Natural killer cell treated with Interleukin-12 subunit alpha and Interleukin-12 subunit beta and Interleukin-15 and Interleukin-18, amount 100 ng/mL, for 72 hours (primary cell): ENCODE measurements around the gene UCN. TPM values are rescaled to one million over a fixed set of nuclear protein-coding genes. Genes with fewer than 3 reads are reported as not detected.
"Not testable (repeated sequence)": the region's sequence is repeated elsewhere in the genome, so short reads cannot be mapped to it uniquely, and the experiment has no call there.

ENCODE experiments used
- ATAC-seq, 2 donors: fragments of 150-1000 bp; cut with Tn5 transposase in 1 of 2; sonication (Bioruptor Pico), chemical (Tn5 transposase) in 1 of 2; 2 replicates each; pipeline ENCODE4 v1.10.0; 2021
- DNase-seq: peaks from one replicate; pipeline ENCODE4 v3.0.0; 2022; ENCODE audit warnings: low spot score
- H3K27ac Mint-ChIP-seq, 2 donors: 1 replicate in 1 of 2; 2 replicates in 1 of 2; pipeline ENCODE4 v1.8.0; 2022; ENCODE audit warnings: mixed read lengths in 2 of 2, mild to moderate bottlenecking in 1 of 2, moderate library complexity in 1 of 2
- H3K27me3 Mint-ChIP-seq, 2 donors: 1 replicate in 1 of 2; 2 replicates in 1 of 2; pipeline ENCODE4 v1.8.0; 2022; ENCODE audit warnings: mixed read lengths in 2 of 2
- H3K36me3 Mint-ChIP-seq: one replicate; pipeline ENCODE4 v1.8.0; 2022; ENCODE audit warnings: mixed read lengths
- H3K4me1 Mint-ChIP-seq, 2 donors: 1 replicate in 1 of 2; 2 replicates in 1 of 2; pipeline ENCODE4 v1.8.0; 2022; ENCODE audit warnings: low read depth in 2 of 2, mixed read lengths in 2 of 2, mild to moderate bottlenecking in 1 of 2
- H3K4me3 Mint-ChIP-seq: one replicate; pipeline ENCODE4 v1.8.0; 2022; ENCODE audit warnings: mixed read lengths
- H3K9me3 Mint-ChIP-seq: 2 replicates; pipeline ENCODE4 v1.8.0; 2022; ENCODE audit warnings: mixed read lengths
- total RNA-seq, 2 donors: library from RNA; stranded (reverse); gene quantifications; one replicate each; pipeline ENCODE4 v1.2.3, GENCODE V29; 2022

Gene UCN
- total RNA-seq, 2 donors from 2014 or later: 1.3 TPM

DNA sequence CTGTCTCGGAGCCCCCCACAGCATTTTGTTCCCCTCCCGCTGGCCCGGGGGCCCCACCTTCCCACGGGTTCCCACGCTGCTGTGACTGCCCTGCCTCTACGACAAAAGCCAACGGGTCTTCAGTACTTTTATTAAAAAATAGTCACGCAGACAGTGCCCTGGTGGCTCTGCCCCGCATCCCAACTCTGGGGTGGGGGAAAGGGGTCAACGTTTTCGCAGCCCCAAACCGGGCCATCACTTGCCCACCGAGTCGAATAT, 1.0 kb downstream of the UCN start:
- H3K9me3 Mint-ChIP-seq: no peaks in the 10 kb centered on the region
- peaks cover 0 to 3% of the 10 kb centered on the region in 2 donors for H3K4me1 Mint-ChIP-seq
- peaks cover 5 to 6% of the 10 kb centered on the region in 2 donors for H3K27me3 Mint-ChIP-seq
- DNase-seq (no peak), ATAC-seq (no peak)
- peaks cover 6% of the 10 kb centered on the region for H3K36me3 Mint-ChIP-seq
- H3K27ac Mint-ChIP-seq: no peak overlapping the region
- H3K4me3 Mint-ChIP-seq: peak overlapping the region; percentile 38

- ATAC-seq: peak; percentile 57 to 67
- Mint-ChIP-seq H3K9me3 (no peaks in the 10 kb centered on the region), H3K27ac (no peak overlapping the region), H3K4me3 (peak overlapping the region; percentile 39), H3K27me3 (peaks cover 5 to 6% of the 10 kb centered on the region in 2 donors), H3K4me1 (peaks cover 0 to 3% of the 10 kb centered on the region in 2 donors), H3K36me3 (peaks cover 6% of the 10 kb centered on the region)
- DNase-seq: no peak
Measured at GRCh38 chr2:27306573-27307286, 1.5 kb downstream of the UCN start.

DNA sequence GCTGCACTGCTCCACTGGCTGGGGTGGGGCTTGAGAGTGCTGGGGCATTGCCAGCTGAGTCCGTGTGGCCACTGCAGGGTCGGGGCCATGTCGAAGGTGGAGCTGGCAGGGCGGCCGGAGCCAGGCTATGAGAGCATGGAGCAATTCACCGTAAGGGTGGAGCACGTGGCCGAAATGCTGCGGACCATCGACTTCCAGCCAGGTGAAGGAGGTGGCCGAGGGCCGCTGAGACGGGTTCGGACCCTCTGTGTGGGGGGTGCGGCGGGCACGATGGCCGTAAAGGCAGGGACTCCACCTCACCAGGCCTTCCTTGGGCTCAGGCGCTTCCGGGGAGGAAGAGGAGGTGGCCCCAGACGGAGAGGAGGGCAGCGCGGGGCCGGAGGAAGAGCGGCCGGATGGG, 2.1 kb downstream of the UCN start:
- Mint-ChIP-seq H3K27ac (no peak overlapping the region), H3K4me1 (peaks cover 0 to 3% of the 10 kb centered on the region in 2 donors), H3K4me3 (peak overlapping the region; percentile 39), H3K27me3 (peaks cover 5 to 6% of the 10 kb centered on the region in 2 donors), H3K36me3 (peaks cover 6% of the 10 kb centered on the region), H3K9me3 (no peaks in the 10 kb centered on the region)
- DNase-seq (no peak), ATAC-seq (peak; percentile 42 to 66)

GRCh38 chr2:27305516-27305915, 2.7 kb downstream of the UCN start:
- Mint-ChIP-seq H3K27me3 (peaks cover 5 to 6% of the 10 kb centered on the region in 2 donors), H3K4me3 (peak overlapping the region; percentile 10), H3K27ac (no peak overlapping the region), H3K9me3 (no peaks in the 10 kb centered on the region), H3K4me1 (peaks cover 0 to 3% of the 10 kb centered on the region in 2 donors), H3K36me3 (peaks cover 6% of the 10 kb centered on the region)
- no peak for DNase-seq
- ATAC-seq: no peak

DNA sequence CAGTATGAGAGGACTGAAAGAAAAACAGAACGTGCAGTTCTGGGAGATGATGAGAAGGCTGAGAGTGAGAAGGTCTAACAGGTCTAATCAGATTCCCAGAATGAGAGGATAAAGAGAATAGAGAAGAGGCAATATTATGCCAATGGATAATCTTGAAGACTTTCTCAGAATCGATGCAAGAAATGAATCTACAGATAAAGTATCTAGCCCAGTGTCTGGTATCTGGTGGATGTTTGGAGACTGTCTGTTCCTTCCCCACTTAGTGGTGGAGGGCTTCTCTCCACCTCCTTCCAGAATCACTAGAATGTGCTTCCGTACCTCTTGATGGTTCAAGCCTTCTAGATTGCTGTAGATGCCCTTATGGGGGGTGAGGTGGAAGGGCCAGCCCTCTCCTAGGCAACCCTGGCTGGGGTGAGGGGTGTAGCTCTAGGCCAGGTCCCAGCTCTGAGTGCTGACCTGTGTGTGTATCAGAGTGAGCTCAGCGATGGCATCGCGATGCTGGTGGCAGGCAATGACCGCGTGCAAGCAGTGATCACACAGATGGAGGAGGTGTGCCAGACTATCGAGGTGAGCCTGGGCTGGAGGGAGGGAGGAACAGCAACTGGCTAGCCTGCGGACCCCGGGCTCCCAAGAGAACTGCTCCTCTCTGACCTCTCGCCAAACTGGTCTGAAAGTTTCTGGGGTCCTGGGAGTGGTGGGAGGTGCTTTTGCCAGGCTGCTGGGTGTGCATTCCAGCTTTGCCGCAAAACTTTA, 3.6 kb downstream of the UCN start:
- DNase-seq (no peak), ATAC-seq (no peak)
- no peak overlapping the region for H3K4me3 Mint-ChIP-seq
- H3K9me3 Mint-ChIP-seq: no peaks in the 10 kb centered on the region
- peaks cover 3% of the 10 kb centered on the region for H3K36me3 Mint-ChIP-seq
- peaks cover 5 to 6% of the 10 kb centered on the region in 2 donors for H3K27me3 Mint-ChIP-seq
- peaks cover 0 to 3% of the 10 kb centered on the region in 2 donors for H3K4me1 Mint-ChIP-seq
- H3K27ac Mint-ChIP-seq: no peak overlapping the region

- Mint-ChIP-seq H3K27ac (no peak overlapping the region), H3K36me3 (no peaks in the 10 kb centered on the region), H3K4me3 (peak overlapping the region; percentile 16), H3K4me1 (peaks cover 0 to 3% of the 10 kb centered on the region in 2 donors), H3K9me3 (no peaks in the 10 kb centered on the region), H3K27me3 (peaks cover 5 to 6% of the 10 kb centered on the region in 2 donors)
- DNase-seq (no peak), ATAC-seq (peak; percentile 42 to 66)
Measured at GRCh38 chr2:27303093-27304025, 4.9 kb downstream of the UCN start.

- not testable (repeated sequence) for H3K4me1 Mint-ChIP-seq, DNase-seq, H3K27ac Mint-ChIP-seq, ATAC-seq, H3K4me3 Mint-ChIP-seq, H3K36me3 Mint-ChIP-seq, H3K9me3 Mint-ChIP-seq
- peaks cover 5 to 11% of the 10 kb centered on the region in 2 donors for H3K27me3 Mint-ChIP-seq
Measured at GRCh38 chr2:27300606-27301005, 7.6 kb downstream of the UCN start.

DNA sequence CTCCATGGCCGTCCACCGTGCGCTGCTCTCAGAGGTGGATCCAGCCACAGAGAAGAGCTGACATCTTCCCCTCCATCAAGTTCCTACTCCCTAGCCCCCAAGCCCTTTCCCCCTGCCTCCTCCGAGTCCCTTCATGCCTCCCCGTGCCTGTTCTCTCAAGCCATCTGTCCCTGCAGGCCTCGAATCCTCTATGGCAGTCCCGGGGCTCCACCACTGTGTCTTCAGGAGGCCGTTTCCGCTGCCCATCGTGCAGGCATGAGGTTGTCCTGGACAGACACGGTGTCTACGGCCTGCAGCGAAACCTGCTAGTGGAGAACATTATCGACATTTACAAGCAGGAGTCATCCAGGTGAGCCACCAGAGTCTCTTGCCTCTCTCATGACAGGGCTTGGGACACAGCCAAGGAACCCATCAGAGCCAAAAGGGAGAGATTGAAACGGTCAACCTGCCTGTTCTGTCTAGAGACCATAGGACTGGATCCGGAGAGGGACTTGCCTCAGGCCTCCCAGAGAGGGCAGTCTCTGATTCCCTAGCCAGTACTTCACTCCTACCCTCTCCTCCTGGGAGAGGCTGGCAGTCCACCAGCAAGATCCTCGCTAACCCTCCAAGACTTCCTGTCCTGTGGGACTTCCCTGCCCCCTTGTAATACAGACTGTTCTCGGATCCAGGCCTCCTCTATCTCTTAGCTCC, 9.7 kb downstream of the UCN start:
- Mint-ChIP-seq H3K4me3 (no peak overlapping the region), H3K4me1 (no peaks in the 10 kb centered on the region), H3K9me3 (no peaks in the 10 kb centered on the region), H3K27ac (no peak overlapping the region), H3K36me3 (no peaks in the 10 kb centered on the region), H3K27me3 (peaks cover 0 to 6% of the 10 kb centered on the region in 2 donors)
- ATAC-seq: peak; percentile 13 to 22
- no peak for DNase-seq

GRCh38 chr2:27297195-27297594, 11.1 kb downstream of the UCN start:
- DNase-seq: no peak
- H3K36me3 Mint-ChIP-seq: no peaks in the 10 kb centered on the region
- peaks cover 0 to 16% of the 10 kb centered on the region in 2 donors for H3K27me3 Mint-ChIP-seq
- no peak for ATAC-seq
- no peaks in the 10 kb centered on the region for H3K4me1 Mint-ChIP-seq
- H3K4me3 Mint-ChIP-seq: no peak overlapping the region
- H3K9me3 Mint-ChIP-seq: no peaks in the 10 kb centered on the region
- no peak overlapping the region for H3K27ac Mint-ChIP-seq

GRCh38 chr2:27296481-27296880, 11.8 kb downstream of the UCN start:
- Mint-ChIP-seq H3K27ac (no peak overlapping the region), H3K4me1 (no peaks in the 10 kb centered on the region), H3K36me3 (no peaks in the 10 kb centered on the region), H3K4me3 (no peak overlapping the region), H3K27me3 (peaks cover 0 to 16% of the 10 kb centered on the region in 2 donors), H3K9me3 (no peaks in the 10 kb centered on the region)
- ATAC-seq (no peak), DNase-seq (no peak)

DNA sequence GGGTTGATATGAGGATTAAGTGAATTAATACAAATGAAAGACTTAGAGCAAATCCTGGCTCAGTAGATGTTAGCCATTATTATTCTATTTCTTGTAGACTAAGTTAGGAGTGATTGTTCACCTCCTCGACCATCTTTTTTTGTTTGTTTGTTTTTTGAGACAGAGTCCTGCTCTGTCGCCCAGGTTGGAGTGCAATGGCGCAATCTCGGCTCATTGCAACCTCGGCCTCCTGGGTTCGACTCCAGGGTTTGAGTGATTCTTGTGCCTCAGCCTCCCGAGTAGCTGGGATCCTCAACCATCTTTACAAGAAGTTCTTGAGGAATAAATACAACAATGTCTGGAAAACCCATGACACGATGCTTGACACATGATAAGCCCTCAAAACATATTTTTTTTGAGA, 13.3 kb downstream of the UCN start:
- Mint-ChIP-seq H3K27ac (no peak overlapping the region), H3K4me3 (no peak overlapping the region), H3K4me1 (no peaks in the 10 kb centered on the region), H3K9me3 (no peaks in the 10 kb centered on the region), H3K36me3 (no peaks in the 10 kb centered on the region), H3K27me3 (peaks cover 0 to 16% of the 10 kb centered on the region in 2 donors)
- DNase-seq: no peak
- ATAC-seq: no peak

- Mint-ChIP-seq H3K4me1 (no peaks in the 10 kb centered on the region), H3K4me3 (no peak overlapping the region), H3K36me3 (no peaks in the 10 kb centered on the region), H3K9me3 (no peaks in the 10 kb centered on the region), H3K27ac (no peak overlapping the region), H3K27me3 (peaks cover 0 to 19% of the 10 kb centered on the region in 2 donors)
- DNase-seq (no peak), ATAC-seq (no peak)
Measured at GRCh38 chr2:27291865-27292264, 16.4 kb downstream of the UCN start.

GRCh38 chr2:27290549-27290948, 17.7 kb downstream of the UCN start:
- Mint-ChIP-seq H3K27me3 (peaks cover 0 to 26% of the 10 kb centered on the region in 2 donors), H3K36me3 (no peaks in the 10 kb centered on the region), H3K4me1 (no peaks in the 10 kb centered on the region), H3K4me3 (no peak overlapping the region), H3K27ac (no peak overlapping the region), H3K9me3 (no peaks in the 10 kb centered on the region)
- no peak for ATAC-seq
- DNase-seq: no peak
